Measurements from ENCODE around the gene MAP1LC3B2.

DNA sequence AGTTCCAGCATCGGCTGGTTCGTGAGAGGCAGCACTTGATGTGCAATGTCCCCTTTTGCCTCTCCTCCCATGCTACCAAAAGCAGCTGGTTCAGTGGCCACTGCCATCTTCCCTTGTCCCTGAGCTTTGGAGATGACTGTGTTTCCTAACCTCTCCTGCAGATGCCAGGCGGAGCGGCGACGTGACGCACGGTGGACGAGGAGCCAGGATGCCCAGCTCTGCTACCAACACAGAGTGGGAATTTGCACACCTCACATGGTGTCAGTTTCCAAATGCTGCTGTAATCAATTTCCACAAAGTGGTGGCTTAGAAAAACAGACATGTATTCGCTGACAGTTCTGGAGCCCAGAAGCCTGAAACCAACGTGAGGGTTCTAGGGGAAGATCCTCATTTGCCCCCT is 42.5 kb upstream of the MAP1LC3B2 start:
- TF ChIP-seq POLR2AphosphoS5 (IDR thresholded peaks at IDR 0.05; ENCODE audit: low read depth, low read length) (no peak), POLR2A (IDR thresholded peaks at IDR 0.05; ENCODE audit: low read depth, low read length) (no peak), TAF1 (IDR thresholded peaks at IDR 0.05; ENCODE audit: low read depth, low read length) (no peak), SPI1 (IDR thresholded peaks at IDR 0.05; ENCODE audit: low read depth, low read length) (no peak)

Data from GM12891 (cell line).